Measurements from ENCODE around the gene RASL10A.

- TF ChIP-seq CTCF (IDR thresholded peaks at IDR 0.05 in 4 of 5, conservative IDR thresholded peaks at IDR 0.05 in 1 of 5) (no peak), POLR2A (IDR thresholded peaks at IDR 0.05) (no peak)
These were observed 10.4 kb upstream of the RASL10A start for GRCh38 chr22:29325785-29326315.

All from gastrocnemius medialis (tissue), 4 donors.